ENCODE measurements around the gene CMSS1. TPM values are rescaled to one million over a fixed set of nuclear protein-coding genes. Genes with fewer than 3 reads are reported as not detected.

CMSS1 gene
- total and polyA plus RNA-seq, 3 donors from 2014 or later, result 24.6 to 47.9 (median 24.9) TPM

- no peak for TF ChIP-seq CTCF (IDR thresholded peaks at IDR 0.05)
- no peak for TF ChIP-seq POLR2A (IDR thresholded peaks at IDR 0.05)
- Histone ChIP-seq H3K4me3 (peak overlapping the region; percentile 72 to 73), H3K27ac (peak overlapping the region; percentile 77 to 96), H3K9me3 (no peaks in the 10 kb centered on the region), H3K36me3 (ENCODE audit: low read depth, missing control alignments) (no peaks in the 10 kb centered on the region), H3K4me1 (peaks cover 21% of the 10 kb centered on the region), H3K27me3 (no peaks in the 10 kb centered on the region)
- DNase-seq, result no peak
- WGBS, 2 donors, result 67 to 76% methylated on average over 4 of the region's 4 CpGs
- intact Hi-C loops (cut with DNase I; ENCODE audit: low total_unique reads), result no loop called here
Measured at GRCh38 chr3:99877031-99877579, 59.4 kb downstream of the CMSS1 start.

GRCh38 chr3:99878005-99878404, 60.3 kb downstream of the CMSS1 start:
- Histone ChIP-seq H3K4me1 (peaks cover 23% of the 10 kb centered on the region), H3K9me3 (no peaks in the 10 kb centered on the region), H3K4me3 (no peak overlapping the region), H3K36me3 (ENCODE audit: low read depth, missing control alignments) (no peaks in the 10 kb centered on the region), H3K27me3 (no peaks in the 10 kb centered on the region), H3K27ac (peak overlapping the region in 1 of 2 donors; percentile 7)
- 100% methylated on average over 1 of the region's 1 CpG for WGBS, 2 donors
- TF ChIP-seq CTCF (IDR thresholded peaks at IDR 0.05) (no peak), POLR2A (IDR thresholded peaks at IDR 0.05) (no peak)
- no peak for DNase-seq
- intact Hi-C loops (cut with DNase I; ENCODE audit: low total_unique reads), result no loop called here

- TF ChIP-seq CTCF (IDR thresholded peaks at IDR 0.05) (no peak), POLR2A (IDR thresholded peaks at IDR 0.05) (no peak)
- H3K27me3 ChIP-seq, result no peaks in the 10 kb centered on the region
- peaks cover 25% of the 10 kb centered on the region for H3K4me1 ChIP-seq
- 95 to 100% methylated on average over 2 of the region's 2 CpGs for WGBS, 2 donors
- peak overlapping the region in 1 of 2 donors; percentile 7 for H3K27ac ChIP-seq
- no peaks in the 10 kb centered on the region for H3K36me3 ChIP-seq (ENCODE audit: low read depth, missing control alignments)
- H3K9me3 ChIP-seq, result no peaks in the 10 kb centered on the region
- intact Hi-C loops (cut with DNase I; ENCODE audit: low total_unique reads), result no loop called here
- DNase-seq, result no peak
- H3K4me3 ChIP-seq, result no peak overlapping the region
Measured at GRCh38 chr3:99879275-99879674, 61.6 kb downstream of the CMSS1 start.

- Histone ChIP-seq H3K4me3 (no peak overlapping the region), H3K4me1 (peaks cover 30% of the 10 kb centered on the region), H3K36me3 (ENCODE audit: low read depth, missing control alignments) (no peaks in the 10 kb centered on the region), H3K27ac (peak overlapping the region; percentile 34 to 56), H3K9me3 (no peaks in the 10 kb centered on the region), H3K27me3 (no peaks in the 10 kb centered on the region)
- 28 to 32% methylated on average over 2 of the region's 2 CpGs for WGBS, 2 donors
- intact Hi-C loops (cut with DNase I; ENCODE audit: low total_unique reads), result no loop called here
- TF ChIP-seq CTCF (IDR thresholded peaks at IDR 0.05) (no peak), POLR2A (IDR thresholded peaks at IDR 0.05) (no peak)
- no peak for DNase-seq
Measured at GRCh38 chr3:99881121-99881524, 63.5 kb downstream of the CMSS1 start.
